ENCODE measurements around the gene ZNF776.

DNA sequence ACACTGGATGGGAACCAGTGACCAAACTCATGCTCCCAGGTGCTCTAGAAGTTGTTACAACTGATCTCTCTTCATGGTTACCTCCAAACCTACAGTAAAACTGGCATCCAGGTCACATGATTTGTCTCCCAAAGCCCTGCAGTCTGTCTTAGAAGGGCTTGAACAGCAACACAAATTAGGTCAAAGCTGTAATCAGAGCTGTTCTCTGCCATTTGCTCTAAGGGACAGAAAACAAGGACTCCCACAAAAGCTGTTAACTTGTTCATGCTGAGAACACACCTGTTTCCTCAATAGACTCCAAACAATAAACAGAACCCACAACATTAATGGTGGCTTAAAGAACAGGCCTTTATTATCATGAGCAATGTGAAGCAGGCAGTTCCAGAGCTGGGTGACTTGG, 27.2 kb upstream of the ZNF776 start:
- no peak for TF ChIP-seq GATA2 (IDR thresholded peaks at IDR 0.05; ENCODE audit: low read depth, low read length)
- no peak for TF ChIP-seq GATA3 (IDR thresholded peaks at IDR 0.05; ENCODE audit: low read depth, low read length)

All from SH-SY5Y (cell line).